Pancreas (tissue), 10 donors: ENCODE data around the gene APOBEC2. TPM values are rescaled to one million over a fixed set of nuclear protein-coding genes. Genes with fewer than 3 reads are reported as not detected.

Source experiments
- ATAC-seq, 4 donors: fragments of 200-7000 bp; cut with Tn5 transposase; one replicate each; pipeline versions ENCODE4 v1.8.0 to v1.9.1; 2020; ENCODE audit warnings: mild to moderate bottlenecking in 4 of 4, moderate library complexity in 4 of 4
- DNase-seq, 6 donors: peaks; one replicate each; pipeline ENCODE4 v3.0.0-alpha.2; 2020
- FAIRE-seq: peaks from 2 replicates; lab custom pipeline; 2012; peaks lifted over from hg19 to GRCh38; lab: Jason Lieb, UNC
- H3K27ac ChIP-seq, 4 donors: fragments of 200-600 bp; sonication (generic); 1 replicate in 3 of 4; 2 replicates in 1 of 4; pipeline versions ENCODE4 v1.5.0 to v1.8.0; 2020
- H3K27me3 ChIP-seq, 4 donors: fragments of 200-600 bp; one replicate each; pipeline ENCODE4 v1.8.0; 2021
- H3K36me3 ChIP-seq, 3 donors: fragments of 200-600 bp; sonication (generic) in 1 of 3; one replicate each; pipeline versions ENCODE4 v1.5.0 to v1.8.0; 2020 to 2021
- H3K4me1 ChIP-seq, 3 donors: fragments of 200-600 bp; one replicate each; pipeline ENCODE4 v1.8.0; 2021
- H3K4me3 ChIP-seq, 4 donors: fragments of 200-600 bp; sonication (generic) in 2 of 4; one replicate each; pipeline versions ENCODE4 v1.5.0 to v1.8.0; 2020 to 2021
- H3K9me3 ChIP-seq, 4 donors: fragments of 200-600 bp; one replicate each; pipeline ENCODE4 v1.8.0; 2021
- CTCF ChIP-seq, 4 donors: fragments of 200-600 bp; sonication (generic) in 3 of 4; IDR thresholded peaks; one replicate each; pipeline versions ENCODE4 v1.5.0 to v1.8.0; 2021; ENCODE audit warnings: antibody characterized with exemption in 4 of 4
- WGBS, 2 donors: extraction: QIAGEN DNeasy Blood & Tissue Kit; methylation state at CpG; one replicate each; pipeline ENCODE4 v1.1.7; 2013; 5-methylcytosine and 5-hydroxymethylcytosine counted together
- intact Hi-C, 3 donors: fragments of 100-400 bp; cut with DNase I; formaldehyde crosslinking; loops; one replicate each; pipeline versions ENCODE4 v1.11.1 to v1.14.2; 2022
- polyA plus RNA-seq, 2 donors: library from polyadenylated mRNA; stranded (reverse); fragments of 200-250 nt; gene quantifications; one replicate each; pipeline ENCODE4 v1.2.3, GENCODE V29; 2013
- total RNA-seq, 6 donors: library from RNA; stranded (reverse); fragmentation: NEBNext Ultra II Directional in 4 of 6; extraction: Animal tissue kit (Norgen Biotek cat#: 25700) in 4 of 6; gene quantifications; one replicate each; pipeline versions ENCODE4 v1.2.1 to v1.2.4, GENCODE V29; 2021 to 2023
- donor health status: healthy with polysubstance abuse.
- donor health status: DM: no; HTN: no; CAD: no; lungs with moderate emphysema.
- donor health status: DM: no; HTN: no; CAD: no.
- donor health status: control.
- donor health status: control.
- donor health status: Bipolar disorder and iron deficiency.
- donor health status: DM: yes; HTN: yes; CAD: no.
- donor health status: DM: no; HTN: no; CAD: no.
- donor health status: DM: no; HTN: no; CAD: no.
- donor health status: DM: yes; HTN: yes; CAD: no.

APOBEC2 gene
- total and polyA plus RNA-seq, 8 donors, result 2.7 to 29.6 (median 8.6) TPM

- FAIRE-seq (no peak), DNase-seq (no peak), ATAC-seq (no peak)
- Histone ChIP-seq H3K27me3 (no peaks in the 10 kb centered on the region), H3K4me1 (peaks cover 20 to 37% (median 34%) of the 10 kb centered on the region in 3 donors), H3K4me3 (no peak overlapping the region), H3K9me3 (no peaks in the 10 kb centered on the region), H3K36me3 (no peaks in the 10 kb centered on the region), H3K27ac (peak overlapping the region in 1 of 4 donors; percentile 47)
- intact Hi-C loops, result no loop called here
- 82 to 87% methylated on average over 9 of the region's 9 CpGs for WGBS, 2 donors
- no peak for TF ChIP-seq CTCF (IDR thresholded peaks at IDR 0.05)
Observed at GRCh38 chr6:41047745-41048732, 5.0 kb upstream of the APOBEC2 start.

DNA sequence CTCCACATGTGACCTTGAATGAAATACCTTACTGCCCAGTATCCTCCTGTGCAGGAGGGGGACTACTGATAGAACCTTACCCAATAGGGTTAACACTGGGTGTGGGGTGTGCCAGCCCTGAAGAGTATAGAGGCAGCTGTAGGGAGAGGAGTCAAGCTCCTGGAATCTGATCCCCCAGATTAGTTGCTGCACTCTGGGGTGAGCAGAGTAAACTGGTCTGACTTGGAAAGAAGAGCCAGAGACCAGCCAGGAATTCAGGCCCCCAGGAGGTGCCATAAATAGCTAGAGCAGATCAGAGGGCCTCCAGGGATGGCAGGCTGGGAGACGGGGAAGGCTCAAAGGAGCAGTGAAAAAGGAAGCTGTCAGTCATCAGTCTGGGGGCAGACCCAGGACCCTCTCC is 3.5 kb upstream of the APOBEC2 start:
- TF ChIP-seq CTCF (IDR thresholded peaks at IDR 0.05), result no peak
- Histone ChIP-seq H3K27ac (peak overlapping the region in 1 of 4 donors; percentile 17), H3K9me3 (no peaks in the 10 kb centered on the region), H3K36me3 (no peaks in the 10 kb centered on the region), H3K4me3 (no peak overlapping the region), H3K27me3 (no peaks in the 10 kb centered on the region), H3K4me1 (peaks cover 26 to 50% (median 48%) of the 10 kb centered on the region in 3 donors)
- FAIRE-seq (no peak), ATAC-seq (no peak), DNase-seq (no peak)
- WGBS, 2 donors, result 57 to 92% methylated on average over 1 of the region's 1 CpG
- intact Hi-C loops, result no loop called here

GRCh38 chr6:41049955-41050354 is 3.0 kb upstream of the APOBEC2 start:
- no peaks in the 10 kb centered on the region for H3K36me3 ChIP-seq
- H3K27ac ChIP-seq, result peak overlapping the region in 1 of 4 donors; percentile 17
- intact Hi-C loops, result no loop called here
- ATAC-seq (no peak), DNase-seq (no peak), FAIRE-seq (no peak)
- peaks cover 26 to 52% (median 50%) of the 10 kb centered on the region in 3 donors for H3K4me1 ChIP-seq
- no peak for TF ChIP-seq CTCF (IDR thresholded peaks at IDR 0.05)
- no peaks in the 10 kb centered on the region for H3K9me3 ChIP-seq
- H3K27me3 ChIP-seq, result no peaks in the 10 kb centered on the region
- H3K4me3 ChIP-seq, result no peak overlapping the region
- 84 to 86% methylated on average over 7 of the region's 7 CpGs for WGBS, 2 donors

DNA sequence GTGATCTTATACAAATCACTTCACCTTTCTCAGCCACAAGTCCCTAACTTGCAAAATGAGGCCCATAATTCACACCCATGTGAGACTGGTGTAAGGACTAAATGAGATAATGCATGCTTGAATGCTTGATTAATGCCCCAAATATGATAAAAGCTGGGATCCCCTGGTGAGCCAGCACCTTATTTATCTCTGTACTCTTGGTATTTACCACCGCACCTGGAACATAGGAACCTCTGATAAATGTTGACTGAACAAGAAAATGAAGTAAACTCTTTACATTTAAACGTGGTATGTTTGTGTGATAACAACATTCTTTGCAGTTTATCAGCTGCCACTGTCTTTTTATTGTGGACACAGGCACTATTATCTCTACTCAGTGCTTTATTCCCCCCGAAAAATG is 2.5 kb upstream of the APOBEC2 start:
- Histone ChIP-seq H3K9me3 (no peaks in the 10 kb centered on the region), H3K36me3 (no peaks in the 10 kb centered on the region), H3K27me3 (no peaks in the 10 kb centered on the region), H3K27ac (no peak overlapping the region), H3K4me3 (no peak overlapping the region), H3K4me1 (peaks cover 21 to 48% (median 46%) of the 10 kb centered on the region in 3 donors)
- FAIRE-seq, result no peak
- 15 to 17% methylated on average over 3 of the region's 3 CpGs for WGBS, 2 donors
- intact Hi-C loops, result no loop called here
- no peak for ATAC-seq
- DNase-seq, result no peak
- no peak for TF ChIP-seq CTCF (IDR thresholded peaks at IDR 0.05)

GRCh38 chr6:41051873-41052272 is 1.1 kb upstream of the APOBEC2 start:
- TF ChIP-seq CTCF (IDR thresholded peaks at IDR 0.05), result no peak
- WGBS, 2 donors, result 81 to 82% methylated on average over 5 of the region's 5 CpGs
- DNase-seq, result no peak
- H3K36me3 ChIP-seq, result no peaks in the 10 kb centered on the region
- no peaks in the 10 kb centered on the region for H3K27me3 ChIP-seq
- peaks cover 18 to 41% (median 32%) of the 10 kb centered on the region in 3 donors for H3K4me1 ChIP-seq
- intact Hi-C loops, result no loop called here
- no peak for FAIRE-seq
- no peaks in the 10 kb centered on the region for H3K9me3 ChIP-seq
- no peak for ATAC-seq
- peak overlapping the region in 2 of 4 donors; percentile 58 to 82 for H3K27ac ChIP-seq
- H3K4me3 ChIP-seq, result no peak overlapping the region
